Vagina (tissue), 2 donors: Measurements from ENCODE around the gene CCDC71L.

Experiments used
- POLR2A ChIP-seq, 2 donors: fragments of 450-650 bp; IDR thresholded peaks; one replicate each; pipeline ENCODE4 v1.6.1; 2017; ENCODE audit warnings: antibody characterized with exemption in 2 of 2, mild to moderate bottlenecking in 2 of 2, moderate library complexity in 2 of 2
- TF ChIP-seq, protein P1 (sequence below), 3 experiments: fragments of 450-650 bp in 2 of 3; fragments of 200-600 bp in 1 of 3; sonication (generic) in 1 of 3; IDR thresholded peaks; one replicate each; pipeline ENCODE4 v1.5.1; 2017 to 2019; ENCODE audit warnings: antibody characterized with exemption in 3 of 3, mild to moderate bottlenecking in 2 of 3, moderate library complexity in 2 of 3

- TF ChIP-seq, protein P1, sequence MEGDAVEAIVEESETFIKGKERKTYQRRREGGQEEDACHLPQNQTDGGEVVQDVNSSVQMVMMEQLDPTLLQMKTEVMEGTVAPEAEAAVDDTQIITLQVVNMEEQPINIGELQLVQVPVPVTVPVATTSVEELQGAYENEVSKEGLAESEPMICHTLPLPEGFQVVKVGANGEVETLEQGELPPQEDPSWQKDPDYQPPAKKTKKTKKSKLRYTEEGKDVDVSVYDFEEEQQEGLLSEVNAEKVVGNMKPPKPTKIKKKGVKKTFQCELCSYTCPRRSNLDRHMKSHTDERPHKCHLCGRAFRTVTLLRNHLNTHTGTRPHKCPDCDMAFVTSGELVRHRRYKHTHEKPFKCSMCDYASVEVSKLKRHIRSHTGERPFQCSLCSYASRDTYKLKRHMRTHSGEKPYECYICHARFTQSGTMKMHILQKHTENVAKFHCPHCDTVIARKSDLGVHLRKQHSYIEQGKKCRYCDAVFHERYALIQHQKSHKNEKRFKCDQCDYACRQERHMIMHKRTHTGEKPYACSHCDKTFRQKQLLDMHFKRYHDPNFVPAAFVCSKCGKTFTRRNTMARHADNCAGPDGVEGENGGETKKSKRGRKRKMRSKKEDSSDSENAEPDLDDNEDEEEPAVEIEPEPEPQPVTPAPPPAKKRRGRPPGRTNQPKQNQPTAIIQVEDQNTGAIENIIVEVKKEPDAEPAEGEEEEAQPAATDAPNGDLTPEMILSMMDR (IDR thresholded peaks at IDR 0.05), result no peak
- no peak for TF ChIP-seq POLR2A (IDR thresholded peaks at IDR 0.05)
Observed at GRCh38 chr7:106611911-106612310, 49.0 kb downstream of the CCDC71L start.
